Measurements from ENCODE around the gene HIGD1C.

DNA sequence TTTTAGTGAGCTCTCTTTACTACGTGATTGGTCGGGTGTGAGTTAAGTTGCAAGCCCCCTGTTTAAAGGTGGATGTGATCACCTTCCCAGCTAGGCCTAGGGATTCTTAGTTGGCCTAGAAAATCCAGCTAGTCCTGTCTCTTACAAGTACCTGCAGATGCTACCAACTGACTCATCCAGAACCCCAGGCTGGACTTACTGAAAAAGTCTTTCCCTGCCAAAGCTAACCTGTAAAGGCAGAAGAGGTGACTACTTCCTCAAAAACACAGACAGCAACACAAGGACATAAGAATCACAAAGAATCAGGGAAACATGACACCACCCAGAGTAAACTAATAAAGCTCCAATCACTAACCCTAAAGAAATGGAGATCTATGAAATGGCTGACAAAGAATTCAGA lies 39.1 kb upstream of the HIGD1C start:
- no peak for TF ChIP-seq CTCF (conservative IDR thresholded peaks at IDR 0.05; ENCODE audit: low read depth in 2 of 2)
- TF ChIP-seq NANOG (IDR thresholded peaks at IDR 0.05; ENCODE audit: borderline replicate concordance): no peak
- no peak for TF ChIP-seq JUNB (IDR thresholded peaks at IDR 0.05; ENCODE audit: unreplicated experiment)
- TF ChIP-seq, protein P1, sequence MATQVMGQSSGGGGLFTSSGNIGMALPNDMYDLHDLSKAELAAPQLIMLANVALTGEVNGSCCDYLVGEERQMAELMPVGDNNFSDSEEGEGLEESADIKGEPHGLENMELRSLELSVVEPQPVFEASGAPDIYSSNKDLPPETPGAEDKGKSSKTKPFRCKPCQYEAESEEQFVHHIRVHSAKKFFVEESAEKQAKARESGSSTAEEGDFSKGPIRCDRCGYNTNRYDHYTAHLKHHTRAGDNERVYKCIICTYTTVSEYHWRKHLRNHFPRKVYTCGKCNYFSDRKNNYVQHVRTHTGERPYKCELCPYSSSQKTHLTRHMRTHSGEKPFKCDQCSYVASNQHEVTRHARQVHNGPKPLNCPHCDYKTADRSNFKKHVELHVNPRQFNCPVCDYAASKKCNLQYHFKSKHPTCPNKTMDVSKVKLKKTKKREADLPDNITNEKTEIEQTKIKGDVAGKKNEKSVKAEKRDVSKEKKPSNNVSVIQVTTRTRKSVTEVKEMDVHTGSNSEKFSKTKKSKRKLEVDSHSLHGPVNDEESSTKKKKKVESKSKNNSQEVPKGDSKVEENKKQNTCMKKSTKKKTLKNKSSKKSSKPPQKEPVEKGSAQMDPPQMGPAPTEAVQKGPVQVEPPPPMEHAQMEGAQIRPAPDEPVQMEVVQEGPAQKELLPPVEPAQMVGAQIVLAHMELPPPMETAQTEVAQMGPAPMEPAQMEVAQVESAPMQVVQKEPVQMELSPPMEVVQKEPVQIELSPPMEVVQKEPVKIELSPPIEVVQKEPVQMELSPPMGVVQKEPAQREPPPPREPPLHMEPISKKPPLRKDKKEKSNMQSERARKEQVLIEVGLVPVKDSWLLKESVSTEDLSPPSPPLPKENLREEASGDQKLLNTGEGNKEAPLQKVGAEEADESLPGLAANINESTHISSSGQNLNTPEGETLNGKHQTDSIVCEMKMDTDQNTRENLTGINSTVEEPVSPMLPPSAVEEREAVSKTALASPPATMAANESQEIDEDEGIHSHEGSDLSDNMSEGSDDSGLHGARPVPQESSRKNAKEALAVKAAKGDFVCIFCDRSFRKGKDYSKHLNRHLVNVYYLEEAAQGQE (IDR thresholded peaks at IDR 0.05; ENCODE audit: unreplicated experiment): no peak
- TF ChIP-seq POLR2AphosphoS5 (IDR thresholded peaks at IDR 0.05; ENCODE audit: low read depth): no peak
- no peak for TF ChIP-seq EZH2 (IDR thresholded peaks at IDR 0.05; ENCODE audit: low read depth, unreplicated experiment)
- TF ChIP-seq ZNF331 (CRISPR knock-in tag; IDR thresholded peaks at IDR 0.05; ENCODE audit: low read depth): no peak
- TF ChIP-seq ETS1 (IDR thresholded peaks at IDR 0.05): no peak
- no peak for TF ChIP-seq EZH2phosphoT487 (IDR thresholded peaks at IDR 0.05; ENCODE audit: unreplicated experiment)
- no peak for TF ChIP-seq CREB1 (CRISPR knock-in tag; IDR thresholded peaks at IDR 0.05; ENCODE audit: low read depth)
- no peak for TF ChIP-seq ZNF114 (CRISPR knock-in tag; IDR thresholded peaks at IDR 0.05)
- TF ChIP-seq, protein P2, sequence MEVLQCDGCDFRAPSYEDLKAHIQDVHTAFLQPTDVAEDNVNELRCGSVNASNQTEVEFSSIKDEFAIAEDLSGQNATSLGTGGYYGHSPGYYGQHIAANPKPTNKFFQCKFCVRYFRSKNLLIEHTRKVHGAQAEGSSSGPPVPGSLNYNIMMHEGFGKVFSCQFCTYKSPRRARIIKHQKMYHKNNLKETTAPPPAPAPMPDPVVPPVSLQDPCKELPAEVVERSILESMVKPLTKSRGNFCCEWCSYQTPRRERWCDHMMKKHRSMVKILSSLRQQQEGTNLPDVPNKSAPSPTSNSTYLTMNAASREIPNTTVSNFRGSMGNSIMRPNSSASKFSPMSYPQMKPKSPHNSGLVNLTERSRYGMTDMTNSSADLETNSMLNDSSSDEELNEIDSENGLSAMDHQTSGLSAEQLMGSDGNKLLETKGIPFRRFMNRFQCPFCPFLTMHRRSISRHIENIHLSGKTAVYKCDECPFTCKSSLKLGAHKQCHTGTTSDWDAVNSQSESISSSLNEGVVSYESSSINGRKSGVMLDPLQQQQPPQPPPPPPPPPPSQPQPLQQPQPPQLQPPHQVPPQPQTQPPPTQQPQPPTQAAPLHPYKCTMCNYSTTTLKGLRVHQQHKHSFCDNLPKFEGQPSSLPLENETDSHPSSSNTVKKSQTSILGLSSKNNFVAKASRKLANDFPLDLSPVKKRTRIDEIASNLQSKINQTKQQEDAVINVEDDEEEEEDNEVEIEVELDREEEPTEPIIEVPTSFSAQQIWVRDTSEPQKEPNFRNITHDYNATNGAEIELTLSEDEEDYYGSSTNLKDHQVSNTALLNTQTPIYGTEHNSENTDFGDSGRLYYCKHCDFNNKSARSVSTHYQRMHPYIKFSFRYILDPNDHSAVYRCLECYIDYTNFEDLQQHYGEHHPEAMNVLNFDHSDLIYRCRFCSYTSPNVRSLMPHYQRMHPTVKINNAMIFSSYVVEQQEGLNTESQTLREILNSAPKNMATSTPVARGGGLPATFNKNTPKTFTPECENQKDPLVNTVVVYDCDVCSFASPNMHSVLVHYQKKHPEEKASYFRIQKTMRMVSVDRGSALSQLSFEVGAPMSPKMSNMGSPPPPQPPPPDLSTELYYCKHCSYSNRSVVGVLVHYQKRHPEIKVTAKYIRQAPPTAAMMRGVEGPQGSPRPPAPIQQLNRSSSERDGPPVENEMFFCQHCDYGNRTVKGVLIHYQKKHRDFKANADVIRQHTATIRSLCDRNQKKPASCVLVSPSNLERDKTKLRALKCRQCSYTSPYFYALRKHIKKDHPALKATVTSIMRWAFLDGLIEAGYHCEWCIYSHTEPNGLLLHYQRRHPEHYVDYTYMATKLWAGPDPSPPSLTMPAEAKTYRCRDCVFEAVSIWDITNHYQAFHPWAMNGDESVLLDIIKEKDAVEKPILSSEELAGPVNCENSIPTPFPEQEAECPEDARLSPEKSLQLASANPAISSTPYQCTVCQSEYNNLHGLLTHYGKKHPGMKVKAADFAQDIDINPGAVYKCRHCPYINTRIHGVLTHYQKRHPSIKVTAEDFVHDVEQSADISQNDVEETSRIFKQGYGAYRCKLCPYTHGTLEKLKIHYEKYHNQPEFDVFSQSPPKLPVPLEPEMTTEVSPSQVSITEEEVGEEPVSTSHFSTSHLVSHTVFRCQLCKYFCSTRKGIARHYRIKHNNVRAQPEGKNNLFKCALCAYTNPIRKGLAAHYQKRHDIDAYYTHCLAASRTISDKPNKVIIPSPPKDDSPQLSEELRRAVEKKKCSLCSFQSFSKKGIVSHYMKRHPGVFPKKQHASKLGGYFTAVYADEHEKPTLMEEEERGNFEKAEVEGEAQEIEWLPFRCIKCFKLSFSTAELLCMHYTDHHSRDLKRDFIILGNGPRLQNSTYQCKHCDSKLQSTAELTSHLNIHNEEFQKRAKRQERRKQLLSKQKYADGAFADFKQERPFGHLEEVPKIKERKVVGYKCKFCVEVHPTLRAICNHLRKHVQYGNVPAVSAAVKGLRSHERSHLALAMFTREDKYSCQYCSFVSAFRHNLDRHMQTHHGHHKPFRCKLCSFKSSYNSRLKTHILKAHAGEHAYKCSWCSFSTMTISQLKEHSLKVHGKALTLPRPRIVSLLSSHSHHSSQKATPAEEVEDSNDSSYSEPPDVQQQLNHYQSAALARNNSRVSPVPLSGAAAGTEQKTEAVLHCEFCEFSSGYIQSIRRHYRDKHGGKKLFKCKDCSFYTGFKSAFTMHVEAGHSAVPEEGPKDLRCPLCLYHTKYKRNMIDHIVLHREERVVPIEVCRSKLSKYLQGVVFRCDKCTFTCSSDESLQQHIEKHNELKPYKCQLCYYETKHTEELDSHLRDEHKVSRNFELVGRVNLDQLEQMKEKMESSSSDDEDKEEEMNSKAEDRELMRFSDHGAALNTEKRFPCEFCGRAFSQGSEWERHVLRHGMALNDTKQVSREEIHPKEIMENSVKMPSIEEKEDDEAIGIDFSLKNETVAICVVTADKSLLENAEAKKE (CRISPR knock-in tag; IDR thresholded peaks at IDR 0.05): no peak
- TF ChIP-seq STAT1 (IDR thresholded peaks at IDR 0.05; ENCODE audit: unreplicated experiment): no peak
